Measurements from ENCODE around the gene PUS10.

DNA sequence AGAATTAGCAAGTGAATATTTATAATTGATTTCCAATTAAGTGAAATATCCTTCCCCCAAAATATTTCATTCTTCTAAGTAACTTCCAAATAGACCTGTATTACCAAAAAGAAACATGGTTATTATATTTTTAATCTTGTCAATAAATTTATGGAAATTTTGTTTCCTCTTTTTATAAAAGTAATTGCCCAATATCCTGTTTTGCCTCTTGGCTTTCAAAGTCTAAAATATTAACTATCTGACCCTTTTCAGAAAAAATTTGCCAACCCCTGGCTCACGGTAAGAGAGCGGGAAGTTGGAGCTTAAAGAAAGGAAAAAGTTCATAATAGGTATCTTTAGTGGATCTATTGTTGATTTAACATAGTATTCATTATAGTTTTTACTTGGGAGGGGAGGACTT lies 27.2 kb upstream of the PUS10 start:
- TF ChIP-seq POLR2A (IDR thresholded peaks at IDR 0.05) = no peak
- TF ChIP-seq, protein P1, sequence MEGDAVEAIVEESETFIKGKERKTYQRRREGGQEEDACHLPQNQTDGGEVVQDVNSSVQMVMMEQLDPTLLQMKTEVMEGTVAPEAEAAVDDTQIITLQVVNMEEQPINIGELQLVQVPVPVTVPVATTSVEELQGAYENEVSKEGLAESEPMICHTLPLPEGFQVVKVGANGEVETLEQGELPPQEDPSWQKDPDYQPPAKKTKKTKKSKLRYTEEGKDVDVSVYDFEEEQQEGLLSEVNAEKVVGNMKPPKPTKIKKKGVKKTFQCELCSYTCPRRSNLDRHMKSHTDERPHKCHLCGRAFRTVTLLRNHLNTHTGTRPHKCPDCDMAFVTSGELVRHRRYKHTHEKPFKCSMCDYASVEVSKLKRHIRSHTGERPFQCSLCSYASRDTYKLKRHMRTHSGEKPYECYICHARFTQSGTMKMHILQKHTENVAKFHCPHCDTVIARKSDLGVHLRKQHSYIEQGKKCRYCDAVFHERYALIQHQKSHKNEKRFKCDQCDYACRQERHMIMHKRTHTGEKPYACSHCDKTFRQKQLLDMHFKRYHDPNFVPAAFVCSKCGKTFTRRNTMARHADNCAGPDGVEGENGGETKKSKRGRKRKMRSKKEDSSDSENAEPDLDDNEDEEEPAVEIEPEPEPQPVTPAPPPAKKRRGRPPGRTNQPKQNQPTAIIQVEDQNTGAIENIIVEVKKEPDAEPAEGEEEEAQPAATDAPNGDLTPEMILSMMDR (IDR thresholded peaks at IDR 0.05) = no peak

Data from body of pancreas (tissue), 4 donors.